ENCODE measurements around the gene MAP2K1.

DNA sequence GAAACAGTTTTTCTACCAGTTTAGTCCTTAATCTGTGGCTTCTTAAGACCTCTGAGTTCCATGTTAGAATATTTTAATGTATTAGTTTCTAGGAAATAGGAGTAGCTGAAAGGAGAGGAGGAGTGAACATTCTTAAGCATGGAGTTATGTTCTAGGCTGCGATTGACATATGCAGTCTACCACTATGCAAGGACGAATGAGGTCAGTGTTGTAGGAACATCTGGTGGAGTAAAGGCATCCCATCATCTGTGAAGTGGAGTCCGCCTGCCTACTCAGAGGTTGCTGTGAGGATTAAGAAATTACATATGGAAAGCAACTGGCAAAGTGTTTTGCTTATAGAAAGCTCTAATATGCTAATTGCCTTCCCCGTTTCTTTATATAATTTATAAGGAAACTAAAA lies 65.7 kb downstream of the MAP2K1 start:
- TF ChIP-seq POLR2AphosphoS5 (IDR thresholded peaks at IDR 0.05; ENCODE audit: low read depth), result no peak
- TF ChIP-seq, protein P1, sequence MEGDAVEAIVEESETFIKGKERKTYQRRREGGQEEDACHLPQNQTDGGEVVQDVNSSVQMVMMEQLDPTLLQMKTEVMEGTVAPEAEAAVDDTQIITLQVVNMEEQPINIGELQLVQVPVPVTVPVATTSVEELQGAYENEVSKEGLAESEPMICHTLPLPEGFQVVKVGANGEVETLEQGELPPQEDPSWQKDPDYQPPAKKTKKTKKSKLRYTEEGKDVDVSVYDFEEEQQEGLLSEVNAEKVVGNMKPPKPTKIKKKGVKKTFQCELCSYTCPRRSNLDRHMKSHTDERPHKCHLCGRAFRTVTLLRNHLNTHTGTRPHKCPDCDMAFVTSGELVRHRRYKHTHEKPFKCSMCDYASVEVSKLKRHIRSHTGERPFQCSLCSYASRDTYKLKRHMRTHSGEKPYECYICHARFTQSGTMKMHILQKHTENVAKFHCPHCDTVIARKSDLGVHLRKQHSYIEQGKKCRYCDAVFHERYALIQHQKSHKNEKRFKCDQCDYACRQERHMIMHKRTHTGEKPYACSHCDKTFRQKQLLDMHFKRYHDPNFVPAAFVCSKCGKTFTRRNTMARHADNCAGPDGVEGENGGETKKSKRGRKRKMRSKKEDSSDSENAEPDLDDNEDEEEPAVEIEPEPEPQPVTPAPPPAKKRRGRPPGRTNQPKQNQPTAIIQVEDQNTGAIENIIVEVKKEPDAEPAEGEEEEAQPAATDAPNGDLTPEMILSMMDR (IDR thresholded peaks at IDR 0.05; ENCODE audit: insufficient read depth, low read length), result no peak
- TF ChIP-seq GABPA (IDR thresholded peaks at IDR 0.05; ENCODE audit: low read depth), result no peak
- TF ChIP-seq SPI1 (IDR thresholded peaks at IDR 0.05; ENCODE audit: borderline replicate concordance, low read depth), result no peak
- TF ChIP-seq, protein P2, sequence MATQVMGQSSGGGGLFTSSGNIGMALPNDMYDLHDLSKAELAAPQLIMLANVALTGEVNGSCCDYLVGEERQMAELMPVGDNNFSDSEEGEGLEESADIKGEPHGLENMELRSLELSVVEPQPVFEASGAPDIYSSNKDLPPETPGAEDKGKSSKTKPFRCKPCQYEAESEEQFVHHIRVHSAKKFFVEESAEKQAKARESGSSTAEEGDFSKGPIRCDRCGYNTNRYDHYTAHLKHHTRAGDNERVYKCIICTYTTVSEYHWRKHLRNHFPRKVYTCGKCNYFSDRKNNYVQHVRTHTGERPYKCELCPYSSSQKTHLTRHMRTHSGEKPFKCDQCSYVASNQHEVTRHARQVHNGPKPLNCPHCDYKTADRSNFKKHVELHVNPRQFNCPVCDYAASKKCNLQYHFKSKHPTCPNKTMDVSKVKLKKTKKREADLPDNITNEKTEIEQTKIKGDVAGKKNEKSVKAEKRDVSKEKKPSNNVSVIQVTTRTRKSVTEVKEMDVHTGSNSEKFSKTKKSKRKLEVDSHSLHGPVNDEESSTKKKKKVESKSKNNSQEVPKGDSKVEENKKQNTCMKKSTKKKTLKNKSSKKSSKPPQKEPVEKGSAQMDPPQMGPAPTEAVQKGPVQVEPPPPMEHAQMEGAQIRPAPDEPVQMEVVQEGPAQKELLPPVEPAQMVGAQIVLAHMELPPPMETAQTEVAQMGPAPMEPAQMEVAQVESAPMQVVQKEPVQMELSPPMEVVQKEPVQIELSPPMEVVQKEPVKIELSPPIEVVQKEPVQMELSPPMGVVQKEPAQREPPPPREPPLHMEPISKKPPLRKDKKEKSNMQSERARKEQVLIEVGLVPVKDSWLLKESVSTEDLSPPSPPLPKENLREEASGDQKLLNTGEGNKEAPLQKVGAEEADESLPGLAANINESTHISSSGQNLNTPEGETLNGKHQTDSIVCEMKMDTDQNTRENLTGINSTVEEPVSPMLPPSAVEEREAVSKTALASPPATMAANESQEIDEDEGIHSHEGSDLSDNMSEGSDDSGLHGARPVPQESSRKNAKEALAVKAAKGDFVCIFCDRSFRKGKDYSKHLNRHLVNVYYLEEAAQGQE (IDR thresholded peaks at IDR 0.05; ENCODE audit: insufficient replicate concordance, low read depth), result no peak

Measured in HL-60 (cell line).